Vagina (tissue), 2 donors: ENCODE data around the gene STOML1.

Source experiments
- POLR2A ChIP-seq, 2 donors: fragments of 450-650 bp; IDR thresholded peaks; one replicate each; pipeline ENCODE4 v1.6.1; 2017; ENCODE audit warnings: antibody characterized with exemption in 2 of 2, mild to moderate bottlenecking in 2 of 2, moderate library complexity in 2 of 2
- TF ChIP-seq, protein P1 (sequence below), 3 experiments: fragments of 450-650 bp in 2 of 3; fragments of 200-600 bp in 1 of 3; sonication (generic) in 1 of 3; IDR thresholded peaks; one replicate each; pipeline ENCODE4 v1.5.1; 2017 to 2019; ENCODE audit warnings: antibody characterized with exemption in 3 of 3, mild to moderate bottlenecking in 2 of 3, moderate library complexity in 2 of 3

DNA sequence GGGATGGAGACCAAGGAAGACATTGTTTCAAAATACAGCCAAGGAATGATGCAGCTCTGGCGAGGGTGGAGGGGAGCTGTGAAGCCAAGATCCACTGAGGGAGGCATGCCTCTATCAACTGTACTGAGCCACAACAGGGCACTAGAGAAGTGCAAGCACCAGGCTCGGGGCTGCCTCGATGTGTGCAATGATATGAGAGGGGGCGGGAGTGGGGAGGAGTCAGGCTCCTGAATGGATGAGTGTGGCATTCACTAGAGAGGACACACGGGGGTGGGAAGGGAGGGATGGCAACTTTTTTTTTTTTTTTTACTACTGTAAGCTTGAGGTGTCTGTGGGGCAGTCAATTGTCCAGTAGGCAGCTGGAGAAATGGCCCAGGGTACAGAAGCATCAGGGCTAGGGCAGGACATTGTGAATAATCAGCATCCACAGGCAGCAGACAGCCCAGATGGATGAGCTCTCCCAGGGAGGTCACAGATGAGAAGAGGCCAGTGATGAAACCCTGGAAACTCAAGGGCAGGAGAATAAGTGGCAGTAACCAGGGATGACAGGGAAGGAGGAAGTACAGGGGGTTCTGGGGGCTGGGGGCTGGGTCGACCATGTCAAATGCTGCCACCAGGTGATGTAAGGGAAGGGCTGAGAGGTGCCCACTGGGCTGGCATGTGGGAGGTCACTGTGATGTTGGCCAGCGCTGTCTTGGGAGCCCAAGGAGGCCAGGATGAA is 5.9 kb downstream of the STOML1 start:
- TF ChIP-seq, protein P1, sequence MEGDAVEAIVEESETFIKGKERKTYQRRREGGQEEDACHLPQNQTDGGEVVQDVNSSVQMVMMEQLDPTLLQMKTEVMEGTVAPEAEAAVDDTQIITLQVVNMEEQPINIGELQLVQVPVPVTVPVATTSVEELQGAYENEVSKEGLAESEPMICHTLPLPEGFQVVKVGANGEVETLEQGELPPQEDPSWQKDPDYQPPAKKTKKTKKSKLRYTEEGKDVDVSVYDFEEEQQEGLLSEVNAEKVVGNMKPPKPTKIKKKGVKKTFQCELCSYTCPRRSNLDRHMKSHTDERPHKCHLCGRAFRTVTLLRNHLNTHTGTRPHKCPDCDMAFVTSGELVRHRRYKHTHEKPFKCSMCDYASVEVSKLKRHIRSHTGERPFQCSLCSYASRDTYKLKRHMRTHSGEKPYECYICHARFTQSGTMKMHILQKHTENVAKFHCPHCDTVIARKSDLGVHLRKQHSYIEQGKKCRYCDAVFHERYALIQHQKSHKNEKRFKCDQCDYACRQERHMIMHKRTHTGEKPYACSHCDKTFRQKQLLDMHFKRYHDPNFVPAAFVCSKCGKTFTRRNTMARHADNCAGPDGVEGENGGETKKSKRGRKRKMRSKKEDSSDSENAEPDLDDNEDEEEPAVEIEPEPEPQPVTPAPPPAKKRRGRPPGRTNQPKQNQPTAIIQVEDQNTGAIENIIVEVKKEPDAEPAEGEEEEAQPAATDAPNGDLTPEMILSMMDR (IDR thresholded peaks at IDR 0.05), result no peak
- no peak for TF ChIP-seq POLR2A (IDR thresholded peaks at IDR 0.05)
